HG03025 (cell line): ENCODE results near the gene ARMC9.
A peak's percentile ranks its signal among the peaks of the same experiment; 100 is the strongest.

Experiments
- ATAC-seq: cut with Tn5 transposase; IDR thresholded peaks from one replicate; pipeline ENCODE4 v1.9.1; 2021; ENCODE audit warnings: mild to moderate bottlenecking, moderate library complexity; ENCODE audit not compliant: unreplicated experiment, low FRiP score

Gene ARMC9

DNA sequence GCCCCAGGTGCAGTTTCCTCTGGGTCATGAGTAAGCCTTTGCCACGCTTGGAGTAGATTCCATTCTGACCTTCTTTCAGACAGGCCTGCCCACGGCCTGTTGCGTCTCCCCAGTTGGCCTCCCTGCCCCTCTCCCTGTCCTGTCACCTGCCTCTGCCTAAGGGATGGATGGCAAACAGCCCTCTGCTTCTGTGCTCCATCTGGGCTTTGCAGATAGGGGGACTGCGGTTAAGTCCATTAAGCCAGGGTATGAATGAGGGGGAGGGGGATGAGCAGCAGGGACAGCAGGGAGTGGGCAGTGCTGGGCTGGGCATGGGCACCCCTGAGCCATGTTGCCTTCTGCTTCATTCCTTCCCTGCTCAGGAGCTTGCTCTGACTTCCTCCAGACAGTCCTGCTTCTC, 159.5 kb downstream of the ARMC9 start:
- ATAC-seq, result no peak

GRCh38 chr2:231359441-231359840, 161.0 kb downstream of the ARMC9 start:
- ATAC-seq, result no peak

DNA sequence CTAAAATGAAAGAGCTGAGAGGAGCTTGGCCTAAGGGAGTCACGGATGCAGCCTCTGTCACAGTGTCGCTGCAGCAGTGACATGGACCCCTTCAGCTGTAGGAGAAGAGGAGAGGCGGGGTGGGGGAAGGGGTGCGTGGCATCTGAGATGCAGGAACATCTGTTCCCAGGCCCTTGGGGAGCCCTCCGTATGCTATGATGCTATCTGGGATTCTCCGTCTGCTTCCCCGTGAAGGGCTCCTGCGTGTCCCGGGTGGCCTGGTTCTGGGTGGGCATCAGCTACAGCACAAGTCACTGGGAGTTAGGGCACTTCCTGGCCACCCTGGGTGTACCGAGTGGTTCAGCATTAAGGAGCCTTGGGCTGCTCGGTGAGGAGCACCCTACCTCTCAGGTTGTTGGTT, 161.5 kb downstream of the ARMC9 start:
- ATAC-seq, result no peak

GRCh38 chr2:231360401-231360800, 162.0 kb downstream of the ARMC9 start:
- ATAC-seq, result no peak

- ATAC-seq, result no peak
These were observed 162.5 kb downstream of the ARMC9 start for GRCh38 chr2:231360881-231361371.

DNA sequence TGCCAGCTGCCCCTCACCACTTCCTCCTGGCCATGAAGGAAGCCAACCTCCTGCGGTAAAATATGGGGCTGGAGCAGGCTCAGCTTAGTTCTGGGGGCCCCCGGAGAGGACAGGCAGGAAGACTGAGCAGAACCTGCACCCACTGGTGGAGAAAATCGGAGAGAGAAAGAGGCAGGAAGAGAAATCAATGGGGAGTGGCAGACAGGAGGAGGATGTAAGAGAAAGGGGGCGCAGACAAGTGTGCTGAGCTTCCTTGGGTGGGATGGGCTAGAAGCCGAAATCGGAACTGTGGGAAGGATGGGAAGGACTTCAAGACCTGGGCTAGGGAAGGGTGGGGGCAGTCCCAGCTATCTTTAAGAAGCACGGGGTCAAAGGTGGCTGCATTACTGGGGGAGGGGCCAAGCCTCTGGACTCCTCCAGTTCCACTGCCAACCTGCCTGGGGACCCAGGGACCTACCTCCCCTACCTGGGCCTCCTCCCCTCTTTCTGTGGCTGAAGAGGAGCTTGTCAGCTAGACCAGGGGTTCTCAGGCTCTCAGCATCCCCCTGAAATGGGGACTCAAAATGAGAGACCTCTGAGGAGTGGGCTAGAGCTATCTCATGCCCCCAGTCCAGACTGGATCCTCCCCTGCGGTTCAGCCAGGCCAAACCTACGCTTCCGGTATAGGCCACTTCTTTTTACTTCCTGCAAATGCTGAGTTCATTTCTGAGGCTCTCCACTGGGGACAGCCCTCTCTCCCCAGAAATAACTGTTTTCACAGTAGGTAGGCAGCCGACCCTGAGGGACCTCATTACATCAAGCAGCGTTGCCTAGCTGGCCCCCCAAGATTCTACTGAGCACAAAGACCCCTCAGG, 163.5 kb downstream of the ARMC9 start:
- peak; percentile 88 for ATAC-seq

- no peak for ATAC-seq
These were observed 164.2 kb downstream of the ARMC9 start for GRCh38 chr2:231362555-231363184.

GRCh38 chr2:231364061-231364460, 165.6 kb downstream of the ARMC9 start:
- no peak for ATAC-seq

DNA sequence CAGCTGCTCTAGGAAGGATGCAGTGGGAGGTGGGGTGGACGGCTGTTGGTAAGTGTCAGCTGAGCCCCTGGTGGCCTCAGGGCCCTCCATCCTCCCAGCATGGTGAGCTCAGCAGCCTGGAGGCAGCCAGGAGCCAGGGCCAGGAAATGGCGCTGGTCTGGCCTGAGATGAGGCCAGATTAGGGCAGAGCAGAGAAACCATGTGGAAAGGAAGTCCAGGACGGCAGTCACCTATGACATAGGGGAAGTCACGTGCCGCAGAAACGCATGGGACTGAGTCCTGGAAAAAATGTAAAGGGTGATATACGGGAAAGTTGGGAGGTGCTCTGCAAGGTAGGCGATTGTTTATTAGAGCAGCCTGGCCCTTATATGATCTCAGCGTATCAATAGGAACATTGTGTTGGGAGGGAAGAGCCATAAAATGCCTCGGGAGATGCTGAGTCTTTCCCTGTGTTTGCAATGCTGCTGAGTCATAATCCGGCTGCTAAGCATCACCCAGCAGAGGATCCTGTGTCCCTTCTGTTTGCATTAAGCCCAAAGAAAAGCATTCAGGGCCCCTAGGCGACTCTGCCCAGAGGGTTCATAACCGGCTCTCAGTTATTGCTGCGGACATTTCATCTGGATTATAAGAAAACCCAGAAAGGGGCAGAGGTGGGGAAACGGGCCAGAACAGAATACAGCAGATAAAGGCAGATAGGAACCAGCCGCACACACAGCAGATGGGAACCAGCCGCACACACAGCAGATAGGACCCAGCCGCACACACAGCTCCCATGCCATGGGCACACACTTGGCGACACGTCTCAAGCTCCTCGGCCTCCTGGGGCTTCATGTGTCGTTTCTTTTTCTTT, 166.8 kb downstream of the ARMC9 start:
- no peak for ATAC-seq

GRCh38 chr2:231367178-231367577, 168.7 kb downstream of the ARMC9 start:
- ATAC-seq, result no peak

- no peak for ATAC-seq
These were observed 171.4 kb downstream of the ARMC9 start for GRCh38 chr2:231369580-231370428.

DNA sequence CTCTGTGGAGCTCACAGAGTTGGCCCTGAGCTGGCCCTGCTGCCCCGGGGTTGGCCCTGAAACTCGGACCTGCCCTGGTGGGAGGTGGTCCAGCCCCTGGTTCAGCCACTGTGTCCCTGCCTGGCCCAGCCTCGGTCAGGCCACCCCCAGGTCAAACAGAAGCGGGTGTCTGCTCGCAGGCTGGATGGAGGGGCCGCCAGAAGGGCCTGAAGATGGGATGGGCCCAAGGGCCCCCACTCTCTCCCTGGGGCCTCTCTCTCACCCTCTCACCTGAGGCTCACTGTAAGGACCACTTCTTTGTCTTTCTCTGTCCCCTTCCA, 172.0 kb downstream of the ARMC9 start:
- no peak for ATAC-seq

GRCh38 chr2:231370749-231371429, 172.5 kb downstream of the ARMC9 start:
- no peak for ATAC-seq

GRCh38 chr2:231371430-231372054, 173.1 kb downstream of the ARMC9 start:
- ATAC-seq, result no peak

GRCh38 chr2:231372326-231372725, 173.9 kb downstream of the ARMC9 start:
- ATAC-seq, result no peak

- ATAC-seq, result no peak
These were observed 174.8 kb downstream of the ARMC9 start for GRCh38 chr2:231373184-231373583.

GRCh38 chr2:231373786-231374349, 175.4 kb downstream of the ARMC9 start:
- ATAC-seq, result no peak

GRCh38 chr2:231374771-231375170, 176.3 kb downstream of the ARMC9 start:
- no peak for ATAC-seq
